ENCODE data around the gene KCNMB4. TPM values are rescaled to one million over a fixed set of nuclear protein-coding genes. Genes with fewer than 3 reads are reported as not detected.
A peak's percentile ranks its signal among the peaks of the same experiment; 100 is the strongest.

The KCNMB4 gene
- total RNA-seq, 2 experiments from 2014 or later, result 0.34 to 0.60 TPM

DNA sequence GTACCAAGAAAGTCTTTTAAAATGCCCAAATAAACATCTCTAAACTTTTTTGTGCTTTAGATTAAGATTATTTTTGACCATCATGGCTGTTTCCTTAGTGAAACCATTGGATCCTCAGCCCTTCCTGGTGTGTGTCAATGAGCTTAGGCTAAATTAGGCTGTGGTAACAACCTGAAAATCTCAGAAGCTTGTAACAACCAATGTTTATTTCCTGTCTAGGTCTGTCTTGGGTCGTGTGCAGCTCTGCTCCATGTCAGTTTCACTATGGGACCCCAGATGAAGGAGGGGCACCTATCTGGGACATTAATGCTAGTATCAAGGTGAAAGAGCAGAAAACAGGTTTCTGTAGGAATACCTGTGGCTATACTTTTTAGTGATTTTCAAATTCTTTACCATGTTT lies 49.9 kb downstream of the KCNMB4 start:
- peaks cover 10% of the 10 kb centered on the region for H3K4me1 Mint-ChIP-seq (ENCODE audit: low read depth)
- ATAC-seq (peak; percentile 36), DNase-seq (no peak)
- ChIA-PET CTCF (no interaction called here), POLR2A (interaction anchor here (0.7 kb wide), 1 partner anchor 173 kb away, joined by 4 read pairs; no protein-coding TSS in a partner anchor)
- H3K27ac Mint-ChIP-seq, result peak overlapping the region; percentile 28
- H3K27me3 Mint-ChIP-seq (ENCODE audit: low read depth), result peaks cover 3% of the 10 kb centered on the region
- no peaks in the 10 kb centered on the region for H3K36me3 Mint-ChIP-seq (ENCODE audit: low read depth)
- H3K4me3 Mint-ChIP-seq, result no peak overlapping the region
- H3K9me3 Mint-ChIP-seq (ENCODE audit: insufficient read depth), result peaks cover 5% of the 10 kb centered on the region

DNA sequence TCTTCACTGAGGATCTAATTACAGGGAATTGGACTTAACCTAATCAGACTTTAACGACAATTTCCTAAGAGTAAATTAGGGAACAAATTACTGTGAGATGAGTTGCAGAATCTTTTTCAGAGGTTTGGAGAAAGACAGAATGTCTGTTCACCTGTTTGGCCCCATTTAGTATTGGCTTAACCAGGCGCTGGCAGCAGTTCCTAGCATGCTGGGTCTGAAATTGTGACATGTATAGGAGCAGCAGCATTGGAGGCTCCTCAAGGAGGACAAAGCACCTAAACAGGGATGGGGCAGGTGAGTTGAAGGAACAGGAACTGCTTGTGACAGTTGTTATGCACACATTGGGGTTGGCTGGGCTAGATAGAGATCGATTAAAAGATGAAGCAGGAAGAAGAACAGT lies 51.0 kb downstream of the KCNMB4 start:
- POLR2A ChIA-PET, result no interaction called here
- Mint-ChIP-seq H3K4me3 (no peak overlapping the region), H3K9me3 (ENCODE audit: insufficient read depth) (peaks cover 5% of the 10 kb centered on the region), H3K27ac (no peak overlapping the region), H3K27me3 (ENCODE audit: low read depth) (peaks cover 3% of the 10 kb centered on the region), H3K36me3 (ENCODE audit: low read depth) (no peaks in the 10 kb centered on the region), H3K4me1 (ENCODE audit: low read depth) (peaks cover 10% of the 10 kb centered on the region)
- DNase-seq, result no peak
- no peak for ATAC-seq
- CTCF ChIA-PET, result no interaction called here

DNA sequence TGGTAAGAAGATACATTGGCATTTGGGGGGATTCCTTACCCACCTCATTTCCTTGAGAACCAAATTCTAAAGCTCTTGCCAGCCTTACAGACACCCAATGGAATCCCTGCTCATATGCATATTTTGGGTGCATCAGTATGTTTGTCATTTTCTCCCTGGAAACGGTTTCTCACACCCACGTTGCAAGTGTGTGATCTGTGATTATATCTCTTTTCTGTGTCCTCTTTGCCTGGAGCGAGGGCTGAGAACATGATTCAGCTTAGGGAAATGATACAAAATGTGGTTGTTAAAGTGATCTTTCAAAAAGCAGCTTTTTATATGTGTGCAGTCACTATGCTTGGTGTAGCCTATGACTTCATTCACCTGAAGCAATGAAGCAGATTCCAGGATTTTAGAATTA lies 52.0 kb downstream of the KCNMB4 start:
- ATAC-seq (no peak), DNase-seq (no peak)
- Mint-ChIP-seq H3K27me3 (ENCODE audit: low read depth) (peaks cover 3% of the 10 kb centered on the region), H3K4me3 (no peak overlapping the region), H3K4me1 (ENCODE audit: low read depth) (peaks cover 10% of the 10 kb centered on the region), H3K9me3 (ENCODE audit: insufficient read depth) (peaks cover 5% of the 10 kb centered on the region), H3K27ac (no peak overlapping the region), H3K36me3 (ENCODE audit: low read depth) (no peaks in the 10 kb centered on the region)
- CTCF ChIA-PET, result no interaction called here
- POLR2A ChIA-PET, result no interaction called here

DNA sequence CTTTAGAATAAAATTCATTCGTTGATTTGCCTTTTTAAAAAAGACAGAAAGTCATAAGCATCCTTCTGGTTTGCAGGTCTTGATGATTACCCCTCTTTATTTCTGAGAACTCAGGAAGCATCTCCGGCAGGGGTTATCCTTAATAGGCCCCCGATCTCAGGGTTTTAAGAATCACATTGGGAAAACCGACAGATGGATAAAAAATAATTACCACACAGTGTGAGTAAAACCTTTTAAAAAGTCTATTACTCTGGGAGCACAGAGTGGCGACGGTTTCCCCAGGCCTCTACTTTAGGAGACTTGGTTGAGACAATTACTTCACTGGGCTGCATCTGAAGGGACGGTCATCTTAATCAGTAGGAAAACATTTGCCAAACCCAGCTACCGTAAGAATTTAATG lies 56.5 kb downstream of the KCNMB4 start:
- peaks cover 3% of the 10 kb centered on the region for H3K27me3 Mint-ChIP-seq (ENCODE audit: low read depth)
- DNase-seq (no peak), ATAC-seq (no peak)
- no peak overlapping the region for H3K4me3 Mint-ChIP-seq
- CTCF ChIA-PET, result no interaction called here
- no peak overlapping the region for H3K27ac Mint-ChIP-seq
- no peaks in the 10 kb centered on the region for H3K4me1 Mint-ChIP-seq (ENCODE audit: low read depth)
- H3K9me3 Mint-ChIP-seq (ENCODE audit: insufficient read depth), result peaks cover 5% of the 10 kb centered on the region
- no peaks in the 10 kb centered on the region for H3K36me3 Mint-ChIP-seq (ENCODE audit: low read depth)
- POLR2A ChIA-PET, result no interaction called here

DNA sequence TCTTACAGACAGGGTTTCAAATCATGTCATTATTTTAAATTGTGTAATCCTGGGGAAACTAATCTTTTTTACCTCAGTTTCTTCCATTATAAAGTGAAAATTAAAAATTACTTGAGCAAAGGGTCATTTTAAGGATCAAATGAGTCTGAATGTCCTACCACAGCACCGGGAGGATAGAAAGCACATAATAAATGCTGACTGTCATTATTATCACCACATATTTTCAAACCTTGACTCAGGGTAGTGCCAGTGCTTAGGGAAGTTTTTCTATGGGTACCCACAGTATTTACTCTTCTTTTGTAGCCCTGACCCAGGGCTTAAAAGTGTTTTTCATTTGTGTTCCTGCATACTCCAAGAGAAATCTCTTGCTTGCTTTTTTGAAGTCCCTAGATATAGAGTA lies 60.5 kb downstream of the KCNMB4 start:
- Mint-ChIP-seq H3K27me3 (ENCODE audit: low read depth) (no peaks in the 10 kb centered on the region), H3K4me1 (ENCODE audit: low read depth) (no peaks in the 10 kb centered on the region), H3K36me3 (ENCODE audit: low read depth) (no peaks in the 10 kb centered on the region), H3K9me3 (ENCODE audit: insufficient read depth) (no peaks in the 10 kb centered on the region), H3K27ac (no peak overlapping the region), H3K4me3 (no peak overlapping the region)
- no peak for DNase-seq
- ATAC-seq, result no peak
- CTCF ChIA-PET, result no interaction called here
- POLR2A ChIA-PET, result no interaction called here

DNA sequence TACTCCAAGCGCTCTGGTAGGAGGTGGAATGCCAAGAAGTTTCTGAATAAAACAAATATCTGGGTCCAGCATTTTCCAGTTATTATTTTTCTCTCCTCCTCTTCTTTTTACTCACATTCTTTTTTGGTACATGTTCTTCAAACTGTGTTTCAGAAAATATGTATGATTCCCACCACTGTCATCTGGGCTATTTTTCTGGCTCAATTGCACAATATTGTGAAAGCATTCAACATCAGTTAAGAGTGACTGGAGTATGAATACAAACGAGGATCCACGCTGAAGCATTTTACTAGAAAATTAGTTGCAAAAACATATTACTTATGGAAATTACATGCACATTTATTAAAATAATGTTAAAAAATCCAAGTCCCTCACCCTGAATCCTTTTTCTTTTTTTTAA lies 61.5 kb downstream of the KCNMB4 start:
- no peaks in the 10 kb centered on the region for H3K9me3 Mint-ChIP-seq (ENCODE audit: insufficient read depth)
- no peak overlapping the region for H3K4me3 Mint-ChIP-seq
- no peak overlapping the region for H3K27ac Mint-ChIP-seq
- no peaks in the 10 kb centered on the region for H3K4me1 Mint-ChIP-seq (ENCODE audit: low read depth)
- no peaks in the 10 kb centered on the region for H3K36me3 Mint-ChIP-seq (ENCODE audit: low read depth)
- no peaks in the 10 kb centered on the region for H3K27me3 Mint-ChIP-seq (ENCODE audit: low read depth)
- no peak for ATAC-seq
- POLR2A ChIA-PET, result no interaction called here
- DNase-seq, result no peak
- CTCF ChIA-PET, result no interaction called here

DNA sequence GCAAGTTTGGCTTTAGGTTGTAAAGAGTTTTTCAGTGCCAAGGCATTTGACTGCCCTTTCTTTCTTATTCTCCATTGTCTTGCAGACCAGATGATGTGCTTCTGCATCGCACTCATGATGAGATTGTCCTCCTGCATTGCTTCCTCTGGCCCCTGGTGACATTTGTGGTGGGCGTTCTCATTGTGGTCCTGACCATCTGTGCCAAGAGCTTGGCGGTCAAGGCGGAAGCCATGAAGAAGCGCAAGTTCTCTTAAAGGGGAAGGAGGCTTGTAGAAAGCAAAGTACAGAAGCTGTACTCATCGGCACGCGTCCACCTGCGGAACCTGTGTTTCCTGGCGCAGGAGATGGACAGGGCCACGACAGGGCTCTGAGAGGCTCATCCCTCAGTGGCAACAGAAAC lies 64.3 kb downstream of the KCNMB4 start:
- POLR2A ChIA-PET, result no interaction called here
- no peak overlapping the region for H3K27ac Mint-ChIP-seq

DNA sequence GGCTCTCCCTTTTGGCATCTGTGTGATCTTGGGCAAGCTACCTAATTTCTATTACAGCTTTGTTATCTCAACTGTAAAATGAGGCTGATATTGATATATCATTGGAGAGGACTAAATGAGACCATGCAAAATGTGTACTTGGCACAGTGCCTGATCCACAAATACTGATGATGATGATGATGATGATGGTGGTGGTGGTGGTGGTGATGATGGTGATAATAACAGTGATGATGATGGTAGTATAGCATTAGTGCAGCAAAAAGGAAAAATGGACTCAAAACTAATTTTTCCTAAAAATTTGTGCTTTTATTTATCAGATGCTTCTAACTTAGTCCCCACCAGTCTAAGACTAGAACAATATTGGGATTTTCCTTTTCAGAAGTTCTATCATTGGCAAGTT lies 70.7 kb downstream of the KCNMB4 start:
- CTCF ChIA-PET, result no interaction called here
- no peaks in the 10 kb centered on the region for H3K4me1 Mint-ChIP-seq (ENCODE audit: low read depth)
- POLR2A ChIA-PET, result no interaction called here
- peaks cover 2% of the 10 kb centered on the region for H3K27me3 Mint-ChIP-seq (ENCODE audit: low read depth)
- no peaks in the 10 kb centered on the region for H3K36me3 Mint-ChIP-seq (ENCODE audit: low read depth)
- ATAC-seq, result no peak
- H3K9me3 Mint-ChIP-seq (ENCODE audit: insufficient read depth), result no peaks in the 10 kb centered on the region
- no peak for DNase-seq
- H3K4me3 Mint-ChIP-seq, result no peak overlapping the region
- no peak overlapping the region for H3K27ac Mint-ChIP-seq

More for the DNA sequence above, 64.3 kb downstream of the KCNMB4 start:
- ATAC-seq (no peak), DNase-seq (no peak)
- Mint-ChIP-seq H3K4me1 (ENCODE audit: low read depth) (no peaks in the 10 kb centered on the region), H3K4me3 (no peak overlapping the region), H3K27me3 (ENCODE audit: low read depth) (no peaks in the 10 kb centered on the region), H3K36me3 (ENCODE audit: low read depth) (no peaks in the 10 kb centered on the region), H3K9me3 (ENCODE audit: insufficient read depth) (no peaks in the 10 kb centered on the region)
- CTCF ChIA-PET, result no interaction called here

DNA sequence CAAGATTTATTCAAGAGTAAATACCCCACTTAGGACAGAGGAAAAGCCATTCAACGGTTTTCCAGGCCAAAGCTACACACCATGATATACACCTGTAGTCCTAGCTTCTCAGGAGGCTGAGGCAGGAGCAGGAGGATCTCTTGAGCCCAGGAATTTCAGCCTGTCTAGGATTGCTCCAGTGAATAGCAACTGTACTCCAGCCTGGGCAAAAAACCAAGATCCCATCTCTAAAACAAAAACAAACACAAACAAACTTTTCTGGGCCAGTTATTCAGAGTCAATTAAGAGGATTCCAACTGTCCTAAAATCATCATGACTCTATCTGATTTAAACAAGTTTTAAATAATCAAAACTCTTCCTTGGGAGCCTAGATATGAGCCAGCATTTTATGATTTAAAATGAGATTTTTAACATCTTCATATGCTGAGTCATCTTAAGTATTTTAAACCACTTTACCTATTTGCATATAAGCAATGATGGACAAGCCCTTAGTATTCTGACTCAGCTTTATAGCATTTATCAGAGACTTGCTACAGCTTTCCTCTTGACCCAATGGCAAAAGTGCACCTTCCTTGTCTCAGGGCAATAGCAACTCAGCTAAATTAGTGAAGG lies 77.1 kb downstream of the KCNMB4 start:
- H3K27ac Mint-ChIP-seq, result no peak overlapping the region
- ATAC-seq, result no peak
- ChIA-PET CTCF (no interaction called here), POLR2A (interaction anchor here (0.6 kb wide), 1 partner anchor 169 kb away, joined by 3 read pairs; no protein-coding TSS in a partner anchor)
- no peaks in the 10 kb centered on the region for H3K27me3 Mint-ChIP-seq (ENCODE audit: low read depth)
- no peak overlapping the region for H3K4me3 Mint-ChIP-seq
- no peaks in the 10 kb centered on the region for H3K4me1 Mint-ChIP-seq (ENCODE audit: low read depth)
- no peaks in the 10 kb centered on the region for H3K9me3 Mint-ChIP-seq (ENCODE audit: insufficient read depth)
- no peaks in the 10 kb centered on the region for H3K36me3 Mint-ChIP-seq (ENCODE audit: low read depth)
- no peak for DNase-seq

DNA sequence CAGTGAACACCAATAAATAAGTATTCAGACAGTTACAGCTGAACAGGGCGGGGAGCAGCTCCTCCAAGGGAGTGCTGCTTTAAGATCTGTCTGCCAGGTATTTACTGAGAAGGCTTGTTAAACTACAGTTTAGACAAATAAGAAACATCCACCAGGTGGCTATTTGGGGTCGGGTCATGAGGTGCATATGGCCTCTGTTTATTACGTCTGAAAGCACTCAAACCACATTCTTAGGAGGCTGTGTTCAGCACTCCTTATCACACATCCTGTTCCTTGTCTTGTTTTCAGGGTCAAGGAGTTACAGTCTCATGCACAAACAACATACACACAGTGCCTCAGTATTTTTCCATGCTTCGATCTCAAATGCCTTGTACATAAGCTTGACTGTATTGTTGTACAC lies 78.8 kb downstream of the KCNMB4 start:
- ChIA-PET POLR2A (no interaction called here), CTCF (no interaction called here)
- no peaks in the 10 kb centered on the region for H3K36me3 Mint-ChIP-seq (ENCODE audit: low read depth)
- H3K27ac Mint-ChIP-seq, result no peak overlapping the region
- DNase-seq (no peak), ATAC-seq (no peak)
- H3K4me1 Mint-ChIP-seq (ENCODE audit: low read depth), result no peaks in the 10 kb centered on the region
- H3K9me3 Mint-ChIP-seq (ENCODE audit: insufficient read depth), result peaks cover 7% of the 10 kb centered on the region
- H3K4me3 Mint-ChIP-seq, result no peak overlapping the region
- no peaks in the 10 kb centered on the region for H3K27me3 Mint-ChIP-seq (ENCODE audit: low read depth)

DNA sequence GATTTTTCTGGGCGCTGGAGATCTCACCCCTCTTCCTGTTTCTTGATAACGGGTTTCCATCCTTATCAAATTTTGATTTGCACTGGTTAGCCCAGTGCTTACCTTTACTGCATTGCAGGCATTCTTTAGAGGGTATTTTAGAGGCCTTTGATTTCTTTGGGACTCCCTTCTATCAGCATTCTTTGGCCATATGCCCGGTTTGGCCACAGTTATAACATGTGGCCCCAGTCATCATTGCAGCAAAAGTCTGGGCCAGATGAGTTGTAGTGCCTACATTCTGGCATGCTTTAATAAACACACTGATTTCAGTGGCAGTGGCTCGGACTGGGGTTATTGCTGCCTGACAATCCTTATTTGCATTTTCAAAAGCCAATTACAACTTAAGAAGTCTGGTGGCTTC lies 82.3 kb downstream of the KCNMB4 start:
- no peak overlapping the region for H3K27ac Mint-ChIP-seq
- no peak for ATAC-seq
- H3K4me1 Mint-ChIP-seq (ENCODE audit: low read depth), result no peaks in the 10 kb centered on the region
- POLR2A ChIA-PET, result no interaction called here
- CTCF ChIA-PET, result no interaction called here
- H3K36me3 Mint-ChIP-seq (ENCODE audit: low read depth), result no peaks in the 10 kb centered on the region
- H3K4me3 Mint-ChIP-seq, result no peak overlapping the region
- no peaks in the 10 kb centered on the region for H3K27me3 Mint-ChIP-seq (ENCODE audit: low read depth)
- DNase-seq, result no peak
- H3K9me3 Mint-ChIP-seq (ENCODE audit: insufficient read depth), result peaks cover 9% of the 10 kb centered on the region

DNA sequence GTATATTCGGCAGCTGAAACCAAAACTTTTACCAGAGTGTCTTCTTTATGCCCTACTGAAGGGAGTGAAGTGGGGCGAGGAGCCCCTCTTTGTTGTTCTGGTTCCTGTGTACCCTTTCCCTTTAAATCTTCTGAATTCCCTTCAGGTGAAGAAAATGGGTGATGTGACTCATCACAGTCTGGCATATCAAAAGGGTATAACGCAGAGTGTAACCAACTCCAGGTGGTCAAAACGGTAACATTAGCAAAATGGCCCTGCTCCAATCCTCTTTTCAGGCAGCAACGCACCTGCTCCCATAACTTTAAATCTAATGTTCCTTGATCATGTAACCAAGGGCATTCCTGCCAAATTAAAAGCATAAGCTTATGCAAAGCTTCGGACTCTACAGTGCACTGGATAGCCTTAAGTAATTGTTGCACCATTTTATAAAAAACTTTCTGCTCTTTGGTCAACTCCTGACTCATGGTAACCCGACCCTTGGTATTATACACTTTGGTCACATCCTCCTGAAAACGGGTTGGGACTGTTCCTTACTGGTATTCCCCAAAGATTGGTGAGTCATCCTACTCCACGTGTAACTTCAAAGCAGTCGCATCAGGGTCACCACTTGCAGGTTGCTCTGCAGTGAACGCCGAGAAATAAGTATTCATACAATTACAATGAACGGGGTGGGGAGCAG lies 83.1 kb downstream of the KCNMB4 start:
- Mint-ChIP-seq H3K27ac (no peak overlapping the region), H3K27me3 (ENCODE audit: low read depth) (no peaks in the 10 kb centered on the region)

More for the DNA sequence above, 83.1 kb downstream of the KCNMB4 start:
- DNase-seq (no peak), ATAC-seq (no peak)
- no peaks in the 10 kb centered on the region for H3K36me3 Mint-ChIP-seq (ENCODE audit: low read depth)
- H3K4me1 Mint-ChIP-seq (ENCODE audit: low read depth), result no peaks in the 10 kb centered on the region
- ChIA-PET POLR2A (no interaction called here), CTCF (no interaction called here)
- H3K9me3 Mint-ChIP-seq (ENCODE audit: insufficient read depth), result peaks cover 14% of the 10 kb centered on the region
- H3K4me3 Mint-ChIP-seq, result no peak overlapping the region

Data from activated CD8-positive, alpha-beta T cell treated with anti-CD3 and anti-CD28 coated beads, Interleukin-2, amount 10 ng/mL, durations not matched to agents 7 days and 5 days (primary cell).